ENCODE measurements around the gene SHOC2.

The SHOC2 gene

DNA sequence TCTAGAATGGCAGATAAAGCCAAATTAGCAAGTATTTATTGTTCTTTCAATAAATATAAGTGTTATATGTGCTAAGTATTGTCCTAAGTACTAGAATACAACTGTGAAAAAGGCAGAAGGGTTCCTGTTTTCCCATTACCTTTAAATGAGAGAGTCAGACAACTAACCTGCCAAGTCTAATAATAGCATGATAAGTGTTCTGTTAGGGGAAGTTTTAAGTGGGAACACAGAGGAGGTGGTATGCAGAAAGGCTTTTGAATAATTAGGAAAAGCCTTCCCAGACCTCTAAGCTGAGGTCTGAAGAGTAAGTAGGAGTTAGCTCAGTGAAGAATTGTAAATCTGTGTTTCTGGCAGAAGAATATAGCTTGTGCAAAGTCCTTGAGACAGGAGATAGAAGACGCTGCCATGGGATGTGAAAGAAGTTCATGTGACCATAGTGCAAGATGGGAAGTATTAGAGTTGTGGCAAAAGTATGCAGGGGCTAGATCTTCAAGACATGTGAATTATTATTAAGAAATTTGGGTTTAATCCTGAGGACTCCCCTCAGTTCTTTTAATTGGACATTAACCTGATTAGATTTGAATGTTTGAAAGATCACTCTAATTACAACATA, 12.5 kb downstream of the SHOC2 start:
- DNase-seq (ENCODE audit: low spot score): no peak
- Histone ChIP-seq H3K27ac (no peak overlapping the region), H3K4me3 (no peak overlapping the region)
- TF ChIP-seq, protein P1, sequence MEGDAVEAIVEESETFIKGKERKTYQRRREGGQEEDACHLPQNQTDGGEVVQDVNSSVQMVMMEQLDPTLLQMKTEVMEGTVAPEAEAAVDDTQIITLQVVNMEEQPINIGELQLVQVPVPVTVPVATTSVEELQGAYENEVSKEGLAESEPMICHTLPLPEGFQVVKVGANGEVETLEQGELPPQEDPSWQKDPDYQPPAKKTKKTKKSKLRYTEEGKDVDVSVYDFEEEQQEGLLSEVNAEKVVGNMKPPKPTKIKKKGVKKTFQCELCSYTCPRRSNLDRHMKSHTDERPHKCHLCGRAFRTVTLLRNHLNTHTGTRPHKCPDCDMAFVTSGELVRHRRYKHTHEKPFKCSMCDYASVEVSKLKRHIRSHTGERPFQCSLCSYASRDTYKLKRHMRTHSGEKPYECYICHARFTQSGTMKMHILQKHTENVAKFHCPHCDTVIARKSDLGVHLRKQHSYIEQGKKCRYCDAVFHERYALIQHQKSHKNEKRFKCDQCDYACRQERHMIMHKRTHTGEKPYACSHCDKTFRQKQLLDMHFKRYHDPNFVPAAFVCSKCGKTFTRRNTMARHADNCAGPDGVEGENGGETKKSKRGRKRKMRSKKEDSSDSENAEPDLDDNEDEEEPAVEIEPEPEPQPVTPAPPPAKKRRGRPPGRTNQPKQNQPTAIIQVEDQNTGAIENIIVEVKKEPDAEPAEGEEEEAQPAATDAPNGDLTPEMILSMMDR (IDR thresholded peaks at IDR 0.05): no peak

DNA sequence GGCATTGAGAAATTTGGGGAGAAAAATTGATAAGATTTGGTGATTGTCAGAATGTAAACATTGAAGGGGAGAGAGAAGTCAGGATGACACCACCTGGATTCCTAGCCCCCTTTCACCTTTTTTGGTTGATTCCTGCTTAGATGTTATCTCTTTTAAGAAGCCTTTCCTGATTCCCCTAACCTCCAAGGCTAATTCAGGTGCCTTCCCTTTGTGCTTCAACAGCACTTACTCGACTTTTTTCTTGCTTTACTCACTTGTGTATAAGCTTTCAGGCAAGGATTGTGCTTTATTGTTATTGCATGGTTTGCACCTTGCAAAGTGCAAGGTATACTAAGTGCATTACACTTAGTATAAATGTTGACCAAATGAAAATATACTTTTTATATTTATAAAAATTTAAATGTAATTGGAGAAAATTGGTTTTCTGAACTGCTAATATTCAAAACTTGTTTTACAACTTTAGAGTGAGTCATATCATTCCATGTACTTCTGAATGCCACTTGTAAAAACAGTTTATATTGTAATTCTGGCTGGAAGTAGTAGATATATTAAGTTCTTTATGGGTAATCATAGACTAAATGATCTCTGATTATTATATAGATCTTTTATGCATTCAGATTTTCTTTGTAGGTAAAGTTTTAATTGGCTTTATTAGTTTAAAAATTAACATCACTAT, 13.2 kb downstream of the SHOC2 start:
- DNase-seq (ENCODE audit: low spot score): no peak
- TF ChIP-seq, protein P1 (IDR thresholded peaks at IDR 0.05): no peak
- H3K27ac ChIP-seq: no peak overlapping the region
- H3K4me3 ChIP-seq: no peak overlapping the region

DNA sequence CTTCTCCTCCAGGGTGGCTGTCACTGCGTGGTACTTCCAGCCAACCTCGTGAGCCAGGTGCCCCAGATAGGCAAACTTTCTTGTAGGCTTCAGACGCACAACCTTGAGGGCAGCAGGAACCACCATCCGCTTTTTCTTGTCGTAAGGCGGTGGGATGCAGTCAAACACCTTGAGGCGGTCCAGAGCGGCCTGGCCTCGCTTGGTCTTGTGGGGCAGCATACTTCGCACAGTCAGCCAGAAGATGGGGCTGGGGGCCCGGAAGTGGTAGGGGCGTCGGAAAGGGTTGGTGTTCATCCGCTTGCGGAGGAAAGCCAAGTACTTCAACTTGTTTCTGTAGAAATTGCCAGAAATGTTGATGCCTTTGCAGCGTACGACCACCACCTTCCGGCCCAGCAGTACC, 17.4 kb downstream of the SHOC2 start:
- TF ChIP-seq, protein P1 (IDR thresholded peaks at IDR 0.05): no peak
- Histone ChIP-seq H3K27ac (no peak overlapping the region), H3K4me3 (no peak overlapping the region)
- no peak for DNase-seq (ENCODE audit: low spot score)

DNA sequence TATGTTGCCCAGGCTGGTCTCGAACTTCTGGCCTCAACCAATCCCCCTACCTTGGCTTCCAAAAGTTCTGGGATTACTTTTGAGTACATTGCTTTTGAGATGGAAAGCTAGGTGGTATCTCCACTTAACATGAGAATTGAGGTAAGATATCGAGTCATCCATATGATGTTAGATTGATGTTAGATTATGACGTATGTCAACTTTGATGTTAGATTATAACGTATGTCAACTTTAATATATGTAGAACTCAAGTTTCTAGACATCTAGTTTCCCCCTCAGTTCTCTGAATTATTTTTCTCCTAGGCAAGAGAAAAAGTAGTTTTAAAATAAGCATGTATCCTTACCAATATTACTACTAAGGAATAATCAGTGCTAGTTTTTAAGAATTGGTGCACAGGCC, 20.0 kb downstream of the SHOC2 start:
- TF ChIP-seq, protein P1 (IDR thresholded peaks at IDR 0.05): no peak
- H3K27ac ChIP-seq: no peak overlapping the region
- H3K4me3 ChIP-seq: no peak overlapping the region
- DNase-seq (ENCODE audit: low spot score): no peak

DNA sequence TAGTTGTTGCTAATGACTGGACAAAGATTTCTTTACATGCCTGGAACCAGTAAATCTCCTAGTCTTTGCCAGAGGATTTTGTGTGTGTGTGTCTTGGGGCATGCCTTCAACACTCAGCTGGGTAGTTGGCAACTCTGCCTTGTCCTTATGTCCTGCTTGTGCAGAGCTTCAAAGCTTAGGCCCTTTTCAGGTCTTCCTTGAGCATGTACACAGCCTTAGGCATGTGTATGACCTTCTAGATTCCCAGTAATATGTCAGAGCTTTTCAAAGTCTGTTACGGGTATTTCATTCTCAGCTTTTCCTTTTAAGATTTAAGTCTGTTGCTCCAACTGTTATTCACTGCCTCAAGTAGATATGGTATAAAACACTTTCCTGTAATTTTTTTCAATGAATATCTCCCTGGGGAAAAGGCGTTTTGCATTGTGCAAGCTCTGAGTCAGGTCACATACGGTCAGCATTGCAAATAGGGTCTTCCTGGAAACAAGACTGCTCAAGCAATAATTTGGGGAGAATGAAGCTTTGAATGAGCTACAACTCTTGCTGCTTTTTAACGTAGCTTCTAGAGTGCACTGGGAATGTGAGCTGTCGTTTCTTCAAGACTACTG, 25.5 kb downstream of the SHOC2 start:
- no peak for DNase-seq (ENCODE audit: low spot score)
- no peak overlapping the region for H3K27ac ChIP-seq
- TF ChIP-seq, protein P1 (IDR thresholded peaks at IDR 0.05): no peak
- H3K4me3 ChIP-seq: no peak overlapping the region

DNA sequence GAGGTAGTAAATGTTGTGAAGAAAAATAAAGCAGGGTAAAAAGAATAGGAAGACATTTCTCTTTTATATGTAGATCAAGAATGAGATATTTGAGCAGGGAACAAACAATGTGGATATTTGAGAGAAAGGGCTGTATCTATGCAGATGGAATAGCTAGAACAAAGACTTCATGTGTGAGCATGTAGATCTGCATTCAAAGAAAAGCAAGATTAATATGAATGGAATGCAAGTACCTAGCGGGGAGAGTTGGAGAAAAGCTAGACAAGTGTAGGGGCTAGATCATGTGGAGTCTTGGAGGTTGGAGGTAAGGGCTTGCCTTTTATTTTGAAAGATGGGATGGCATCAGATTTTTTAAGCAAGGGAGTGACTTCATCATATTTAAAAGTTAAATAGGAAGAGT, 27.1 kb downstream of the SHOC2 start:
- DNase-seq (ENCODE audit: low spot score): no peak
- no peak overlapping the region for H3K4me3 ChIP-seq
- TF ChIP-seq, protein P1 (IDR thresholded peaks at IDR 0.05): no peak
- no peak overlapping the region for H3K27ac ChIP-seq

Measured in coronary artery (tissue), 2 donors.